C1 segment of cervical spinal cord (tissue), 14 donors: ENCODE data around the gene NECTIN2.
A peak's percentile ranks its signal among the peaks of the same experiment; 100 is the strongest.

ENCODE experiments used
- DNase-seq, 14 donors: peaks; one replicate each; lab custom pipeline; 2025; lab: John Stamatoyannopoulos, UW

NECTIN2 gene

DNA sequence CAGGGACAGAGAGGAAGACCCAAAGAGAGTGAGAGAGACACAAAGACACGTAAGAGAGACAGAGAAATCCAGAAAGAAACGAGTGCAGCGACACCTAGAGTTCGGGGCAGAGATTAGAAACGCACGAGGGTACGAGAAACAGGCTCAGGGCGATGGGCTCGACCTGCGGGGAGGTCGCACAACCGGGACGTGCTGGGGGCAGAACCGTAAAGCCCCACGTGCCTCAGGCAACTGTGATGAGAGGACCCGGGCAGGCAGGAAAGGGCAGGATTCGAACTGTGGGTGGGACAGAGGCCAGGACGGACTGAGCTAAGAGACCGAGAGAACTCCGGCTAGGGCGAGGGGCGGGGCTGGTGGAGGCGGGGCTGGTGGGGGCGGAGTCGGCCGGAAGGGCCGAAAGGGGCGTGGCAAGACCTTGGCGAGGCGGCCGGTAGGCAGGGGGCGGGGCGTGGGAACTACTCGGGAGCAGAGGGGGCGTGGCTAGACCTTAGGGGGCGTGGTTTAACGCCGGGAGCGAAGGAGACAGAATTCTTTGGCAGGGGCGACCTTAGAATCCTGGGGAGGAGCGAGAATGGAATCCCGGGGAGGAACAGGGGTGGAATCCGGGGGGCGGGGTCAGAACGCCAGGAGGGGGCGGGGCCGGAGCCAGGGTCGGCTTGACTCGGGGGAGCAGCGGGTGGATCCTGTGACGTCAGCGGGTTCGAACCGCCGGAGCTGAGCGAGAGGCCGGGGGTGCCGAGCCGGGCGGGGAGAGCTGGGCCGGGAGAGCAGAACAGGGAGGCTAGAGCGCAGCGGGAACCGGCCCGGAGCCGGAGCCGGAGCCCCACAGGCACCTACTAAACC lies at the start of gene NECTIN2:
Gene NECTIN2 (plus strand): TSS at position 686 of the 843 bp plus-strand sequence. CDS start 229 bp downstream, outside the sequence.
- peak; percentile 30 to 95 (median 81) for DNase-seq

DNA sequence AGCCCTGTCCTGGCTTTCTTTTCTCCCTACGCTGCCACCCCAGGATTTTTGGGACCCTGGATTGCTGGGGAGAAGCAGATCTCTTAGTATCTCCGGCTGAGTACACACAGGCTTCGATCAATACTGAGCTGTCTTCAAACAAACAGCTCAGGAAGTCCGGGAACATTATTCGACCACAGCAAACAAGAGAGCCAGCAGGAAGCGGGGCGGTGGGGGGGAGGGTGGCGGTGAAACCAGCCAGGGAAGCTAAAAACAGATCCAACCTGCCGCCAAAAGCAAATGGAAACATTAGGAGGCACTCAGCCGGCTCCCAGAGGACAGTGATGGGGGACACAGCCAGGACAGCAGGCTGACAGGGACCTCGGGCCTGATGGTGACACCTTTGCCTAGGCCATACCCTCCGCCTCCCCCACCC lies 49.4 kb upstream of the NECTIN2 start:
- peak in 2 of 14 donors; percentile 2 to 8 for DNase-seq

DNA sequence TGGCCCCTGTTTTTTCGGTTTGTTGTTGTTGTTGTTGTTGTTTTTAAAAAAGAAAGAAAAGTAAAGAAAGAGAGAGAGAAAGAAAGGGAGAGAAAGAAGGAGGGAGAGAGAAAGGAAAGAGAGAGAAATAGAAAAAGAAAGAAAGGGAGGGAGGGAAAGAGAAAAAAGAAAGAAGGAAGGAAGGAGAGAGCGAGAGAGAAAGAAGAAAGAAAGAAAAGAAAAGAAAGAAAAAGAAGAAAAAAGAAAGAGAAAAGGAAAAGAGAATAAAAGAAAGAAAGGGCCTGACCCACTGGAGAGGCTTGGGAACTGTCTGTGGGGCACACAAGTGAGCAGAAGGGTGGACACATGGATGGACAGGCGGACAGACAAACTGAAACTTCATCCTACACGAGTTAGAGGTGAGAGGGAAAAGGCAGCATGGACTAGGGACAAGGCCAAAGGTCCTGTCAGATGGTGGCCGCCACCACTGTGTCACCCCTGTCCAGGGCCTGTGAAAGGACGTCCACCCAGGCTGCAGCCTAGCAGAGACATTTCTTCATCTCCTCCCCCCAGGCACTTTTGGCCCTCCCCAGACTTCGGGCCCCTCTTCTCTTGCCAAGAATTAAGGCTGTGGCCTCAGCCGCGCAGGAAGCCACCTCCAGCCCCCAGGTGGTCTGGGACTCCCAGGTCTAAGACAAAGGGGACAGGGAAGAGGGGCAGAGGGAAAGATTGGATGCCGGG lies 46.3 kb upstream of the NECTIN2 start:
- no peak for DNase-seq

DNA sequence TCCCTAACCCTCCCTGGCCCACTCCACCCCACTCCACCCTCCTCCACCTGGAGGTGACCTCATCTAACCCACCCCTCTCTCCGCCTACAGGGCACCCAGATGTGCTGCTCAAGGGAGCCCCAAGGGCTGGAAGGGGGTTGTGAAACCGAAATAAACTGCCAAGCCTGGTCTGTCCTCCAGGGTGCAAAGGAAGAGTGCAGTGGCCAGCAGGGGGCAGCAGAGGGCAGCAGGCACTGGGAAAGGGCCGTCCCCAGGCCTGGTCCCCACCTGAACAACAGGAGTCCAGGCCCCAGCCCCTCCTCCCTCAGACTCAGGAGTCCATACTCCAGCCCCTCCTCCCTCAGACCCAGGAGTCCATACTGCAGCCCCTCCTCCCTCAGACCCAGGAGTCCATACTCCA lies 45.6 kb upstream of the NECTIN2 start:
- peak in 11 of 14 donors; percentile 6 to 69 (median 42) for DNase-seq

DNA sequence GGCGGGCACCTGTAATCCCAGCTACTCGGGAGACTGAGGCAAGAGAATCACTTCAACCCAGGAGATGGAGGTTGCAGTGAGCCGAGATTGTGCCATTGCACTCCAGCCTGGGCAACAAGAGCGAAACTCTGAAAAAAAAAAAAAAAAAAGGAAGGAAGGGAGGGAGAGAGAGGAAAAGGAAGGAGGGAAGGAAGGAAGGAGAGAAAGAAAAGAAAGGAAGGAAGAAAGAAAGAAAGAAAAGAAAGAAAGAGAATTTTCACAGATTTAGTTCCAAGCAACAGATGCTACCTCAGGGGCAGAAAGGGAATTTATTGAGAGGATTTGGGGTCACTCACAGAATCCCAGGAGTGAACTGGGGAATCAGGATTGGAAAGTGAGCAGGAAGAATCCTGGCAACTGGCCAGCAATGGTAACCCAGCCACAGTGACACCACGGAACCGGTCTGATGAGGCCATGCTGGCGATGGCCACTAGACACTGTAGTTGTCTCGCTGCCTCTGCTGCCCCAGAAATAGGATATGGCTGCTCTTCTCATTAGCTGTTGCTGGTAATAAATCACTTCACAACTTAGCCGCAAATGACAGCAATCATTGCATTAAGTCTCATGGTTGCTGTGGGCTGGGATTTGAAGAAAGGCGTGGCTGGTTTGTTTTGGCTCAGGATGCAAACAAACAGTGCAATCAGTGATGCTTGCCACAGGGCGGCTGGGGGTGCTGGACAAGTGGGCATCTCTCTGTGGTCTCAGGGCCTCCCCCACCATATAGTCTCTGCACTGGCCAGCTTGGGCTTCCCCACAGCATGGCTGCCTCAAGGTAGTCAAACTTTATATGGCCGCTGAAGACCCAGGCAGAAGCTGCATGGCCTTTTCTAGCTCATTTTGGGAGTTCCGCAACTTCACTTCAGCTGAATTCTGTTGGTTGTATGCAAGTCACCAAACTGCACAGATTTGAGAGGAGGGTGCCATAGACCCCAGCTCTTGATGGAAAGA lies 42.4 kb upstream of the NECTIN2 start:
- DNase-seq: no peak

DNA sequence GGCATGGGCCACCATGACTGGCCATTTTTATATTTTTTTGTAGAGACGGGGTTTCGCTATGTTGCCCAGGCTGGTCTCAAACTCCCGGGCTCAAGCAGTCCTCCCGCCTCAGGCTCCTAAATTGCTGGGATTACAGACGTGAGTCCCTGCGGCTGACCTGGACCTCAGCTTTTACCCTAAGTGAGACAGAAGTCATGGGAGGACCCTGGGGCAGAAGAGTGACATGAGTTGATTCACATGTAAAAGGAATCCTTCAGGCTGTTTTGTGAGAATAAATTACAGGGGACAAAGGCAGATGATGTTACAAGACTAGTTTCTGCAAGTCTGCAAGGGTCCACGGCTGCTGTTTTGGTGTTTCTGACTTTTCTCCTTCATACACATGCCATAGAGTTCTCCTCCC lies 39.8 kb upstream of the NECTIN2 start:
- DNase-seq: no peak

DNA sequence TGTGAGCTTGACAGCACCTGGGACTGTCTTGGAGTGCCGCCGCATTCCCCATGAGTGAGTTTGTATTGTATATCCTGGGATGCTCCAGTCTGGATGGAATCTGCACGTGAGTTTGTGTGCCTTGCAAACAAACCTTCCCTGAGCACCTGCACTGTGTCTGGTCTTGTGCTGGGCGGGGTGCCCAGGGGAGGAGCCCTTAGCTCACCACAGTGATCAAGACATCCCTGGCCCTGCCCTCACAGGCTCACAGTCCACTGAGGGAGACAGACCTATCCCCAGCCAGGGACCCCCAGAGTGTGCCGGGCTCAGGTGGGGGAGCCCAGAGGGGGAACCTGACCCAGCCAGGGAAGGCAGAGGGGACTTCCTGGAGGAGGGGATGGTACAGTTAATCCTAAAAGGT lies 38.9 kb upstream of the NECTIN2 start:
- DNase-seq: no peak

DNA sequence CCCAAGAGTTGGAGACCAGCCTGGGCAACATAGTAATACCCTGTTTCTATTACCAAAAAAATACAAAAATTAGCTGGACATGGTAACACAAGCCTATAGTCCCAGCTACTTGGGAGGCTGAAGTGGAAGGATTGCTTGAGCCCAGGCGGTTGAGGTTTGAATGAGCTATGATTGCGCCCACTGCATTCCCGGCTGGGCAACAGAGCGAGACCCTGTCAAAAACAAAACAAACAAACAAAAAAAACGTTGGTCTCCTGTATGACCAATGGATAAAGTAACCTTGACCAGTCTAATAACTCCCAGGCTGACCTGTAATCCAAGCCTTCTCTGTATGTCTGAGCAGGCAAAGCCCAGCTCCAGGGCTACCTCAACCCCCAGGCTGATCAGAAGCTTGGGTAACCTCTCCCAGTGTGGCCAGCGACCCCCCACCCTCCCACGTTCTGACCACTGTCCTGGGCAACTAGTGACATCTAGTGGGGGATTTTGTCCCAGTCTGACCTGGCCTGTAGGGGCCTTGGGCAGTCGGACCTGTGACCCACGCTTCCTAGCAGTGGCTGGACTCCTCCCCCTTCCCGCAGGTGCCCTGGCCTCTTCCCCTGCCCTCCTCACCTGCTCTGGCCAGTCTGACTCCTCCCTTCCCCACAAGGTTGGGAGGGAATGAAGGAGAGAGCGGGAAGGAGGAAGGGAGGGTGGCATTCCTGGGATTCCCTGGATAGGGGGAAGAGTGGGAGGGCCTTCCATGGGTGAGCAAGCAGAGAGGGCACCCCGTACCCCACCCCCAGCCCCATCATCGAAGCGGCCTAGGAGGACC lies 38.2 kb upstream of the NECTIN2 start:
- DNase-seq: peak in 6 of 14 donors; percentile 3 to 17 (median 8)

DNA sequence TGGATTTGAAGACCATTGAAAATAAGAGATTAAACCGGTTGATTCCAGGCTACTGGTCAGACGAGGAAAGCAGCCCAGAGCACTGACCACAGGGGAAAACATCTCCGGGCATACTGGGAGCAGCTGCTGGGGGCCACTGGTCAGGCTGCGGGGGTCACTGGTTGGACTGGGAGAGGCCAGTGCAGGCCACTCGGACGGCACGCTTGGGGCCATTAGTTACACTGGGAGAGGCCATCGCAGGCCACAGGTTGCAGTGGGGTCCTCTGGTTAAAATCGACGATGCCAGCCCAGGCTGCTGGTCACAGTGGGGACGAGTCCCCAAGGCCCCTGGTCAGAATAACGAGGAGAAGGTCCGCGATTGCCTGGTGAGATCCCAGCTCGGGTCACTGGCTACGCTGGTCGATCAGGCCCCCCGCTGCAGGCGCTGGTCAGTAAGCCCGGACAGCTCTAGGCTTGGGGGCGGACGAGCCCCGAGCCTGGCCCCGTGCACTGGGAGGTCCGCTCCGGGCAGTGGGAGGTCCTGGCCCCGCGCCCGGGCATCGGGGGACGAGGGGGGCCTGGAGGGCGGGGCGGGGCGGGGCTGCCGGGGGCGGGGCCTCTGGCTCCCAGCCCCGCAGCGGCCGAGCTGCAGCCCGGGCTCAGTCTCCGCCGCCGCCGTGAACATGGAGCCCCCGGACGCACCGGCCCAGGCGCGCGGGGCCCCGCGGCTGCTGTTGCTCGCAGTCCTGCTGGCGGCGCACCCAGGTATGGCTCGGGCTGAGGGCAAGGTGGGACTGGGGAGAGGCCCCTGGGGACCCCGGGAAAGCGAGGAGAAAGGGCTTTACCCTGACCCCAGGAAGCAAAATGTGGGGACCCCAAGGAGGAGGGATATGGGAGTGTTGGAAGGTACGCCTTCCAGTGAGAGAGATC lies 37.4 kb upstream of the NECTIN2 start, which contains the start of gene BCAM:
Gene BCAM (plus strand): TSS at position 641 of the 909 bp plus-strand sequence. CDS start 22 bp downstream, at position 663.
- DNase-seq: peak in 8 of 14 donors; percentile 3 to 67 (median 25)

DNA sequence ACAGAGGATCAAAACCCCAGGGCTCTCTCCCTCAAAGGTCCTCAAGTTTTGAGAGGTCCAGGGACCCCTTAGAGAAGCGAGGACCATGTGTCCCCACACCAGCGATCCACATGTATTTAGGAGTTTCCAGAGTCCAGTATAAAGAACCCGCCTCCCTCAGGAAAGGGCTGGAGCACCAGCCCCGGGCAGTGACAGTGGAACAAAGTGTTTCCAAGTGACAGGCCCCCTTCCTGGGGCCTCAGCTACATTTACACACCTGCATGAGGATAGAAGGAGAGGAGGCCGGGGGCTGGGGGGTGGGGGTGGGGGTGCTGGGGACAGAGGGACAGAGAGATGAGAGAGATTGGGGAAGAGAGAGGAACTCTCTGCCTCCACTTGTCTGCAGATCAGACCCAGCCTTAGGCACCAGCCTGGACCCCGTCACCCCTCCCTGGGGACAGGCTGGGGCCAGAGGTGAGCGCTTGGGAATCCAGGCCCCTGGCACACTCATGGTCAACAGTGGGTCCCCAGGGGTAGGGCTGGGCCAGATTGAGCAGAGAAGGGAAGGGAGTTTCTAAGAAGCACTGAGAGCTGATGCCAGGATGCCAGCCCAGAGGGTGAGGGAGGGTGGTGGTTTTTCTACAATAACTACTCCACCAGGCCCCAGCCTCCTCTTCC lies 36.4 kb upstream of the NECTIN2 start:
- DNase-seq: no peak

DNA sequence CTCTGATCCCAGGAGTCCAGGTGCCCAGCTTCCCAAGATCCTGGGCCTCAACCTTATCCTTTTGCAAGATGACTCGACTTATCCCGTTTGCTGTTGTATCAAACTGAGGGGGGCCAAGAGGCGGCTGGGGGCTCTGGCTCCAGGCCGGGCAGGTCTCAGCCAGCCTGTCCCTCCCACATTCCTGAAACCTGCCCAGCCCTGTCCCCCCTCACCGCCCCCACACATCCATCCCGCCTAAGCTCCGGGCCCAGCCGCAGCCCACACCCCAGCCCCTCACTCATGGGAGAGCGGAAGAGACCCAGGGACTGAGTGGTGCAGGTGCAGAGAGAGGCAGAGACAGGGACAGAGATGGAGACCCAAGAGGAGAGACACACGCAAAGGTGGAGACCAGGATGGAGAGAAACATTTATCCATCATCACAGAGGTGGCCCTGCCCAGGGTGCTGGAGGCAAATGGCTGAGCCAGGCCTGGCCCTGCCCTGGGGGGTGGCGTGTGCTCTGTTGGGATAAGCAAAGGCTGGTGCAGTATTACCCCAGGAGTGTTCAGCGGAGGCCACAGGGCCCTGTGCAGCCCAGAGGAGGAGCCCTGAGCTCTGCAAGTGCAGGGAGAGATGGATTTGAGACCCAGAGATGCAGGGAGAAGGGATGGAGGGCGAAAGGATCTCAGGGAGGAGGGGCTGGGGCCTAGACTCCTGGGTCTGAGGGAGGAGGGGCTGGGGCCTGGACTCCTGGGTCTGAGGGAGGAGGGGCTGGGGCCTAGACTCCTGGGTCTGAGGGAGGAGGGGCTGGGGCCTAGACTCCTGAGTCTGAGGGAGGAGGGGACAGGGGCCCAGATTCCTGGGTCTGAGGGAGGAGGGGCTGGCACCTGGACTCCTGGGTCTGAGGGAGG lies 35.6 kb upstream of the NECTIN2 start:
- DNase-seq: no peak

DNA sequence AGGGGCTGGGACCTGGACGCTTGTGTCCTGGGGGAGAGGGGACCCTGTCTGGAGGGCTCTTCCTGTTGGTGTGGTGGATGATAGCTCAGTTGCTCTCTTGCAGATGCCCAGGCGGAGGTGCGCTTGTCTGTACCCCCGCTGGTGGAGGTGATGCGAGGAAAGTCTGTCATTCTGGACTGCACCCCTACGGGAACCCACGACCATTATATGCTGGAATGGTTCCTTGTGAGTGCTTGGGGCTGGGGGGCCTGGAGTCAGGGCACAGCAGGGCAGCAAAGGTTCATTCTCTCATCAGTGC lies 35.0 kb upstream of the NECTIN2 start:
- DNase-seq: no peak

DNA sequence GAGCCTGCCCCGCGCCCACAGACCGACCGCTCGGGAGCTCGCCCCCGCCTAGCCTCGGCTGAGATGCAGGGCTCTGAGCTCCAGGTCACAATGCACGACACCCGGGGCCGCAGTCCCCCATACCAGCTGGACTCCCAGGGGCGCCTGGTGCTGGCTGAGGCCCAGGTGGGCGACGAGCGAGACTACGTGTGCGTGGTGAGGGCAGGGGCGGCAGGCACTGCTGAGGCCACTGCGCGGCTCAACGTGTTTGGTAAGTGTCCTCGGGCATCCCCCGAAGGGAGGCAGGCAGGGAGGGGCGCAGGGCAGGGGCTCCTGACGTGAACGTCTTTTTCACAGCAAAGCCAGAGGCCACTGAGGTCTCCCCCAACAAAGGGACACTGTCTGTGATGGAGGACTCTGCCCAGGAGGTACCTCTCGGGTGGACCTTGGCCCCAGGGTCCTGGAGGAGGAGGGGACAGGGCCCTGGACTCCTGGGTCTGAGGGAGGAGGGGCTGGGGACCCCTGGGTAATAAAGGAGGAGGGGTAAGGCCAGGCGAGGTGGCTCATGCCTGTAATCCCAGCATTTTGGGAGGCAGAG lies 33.9 kb upstream of the NECTIN2 start:
- DNase-seq: no peak

DNA sequence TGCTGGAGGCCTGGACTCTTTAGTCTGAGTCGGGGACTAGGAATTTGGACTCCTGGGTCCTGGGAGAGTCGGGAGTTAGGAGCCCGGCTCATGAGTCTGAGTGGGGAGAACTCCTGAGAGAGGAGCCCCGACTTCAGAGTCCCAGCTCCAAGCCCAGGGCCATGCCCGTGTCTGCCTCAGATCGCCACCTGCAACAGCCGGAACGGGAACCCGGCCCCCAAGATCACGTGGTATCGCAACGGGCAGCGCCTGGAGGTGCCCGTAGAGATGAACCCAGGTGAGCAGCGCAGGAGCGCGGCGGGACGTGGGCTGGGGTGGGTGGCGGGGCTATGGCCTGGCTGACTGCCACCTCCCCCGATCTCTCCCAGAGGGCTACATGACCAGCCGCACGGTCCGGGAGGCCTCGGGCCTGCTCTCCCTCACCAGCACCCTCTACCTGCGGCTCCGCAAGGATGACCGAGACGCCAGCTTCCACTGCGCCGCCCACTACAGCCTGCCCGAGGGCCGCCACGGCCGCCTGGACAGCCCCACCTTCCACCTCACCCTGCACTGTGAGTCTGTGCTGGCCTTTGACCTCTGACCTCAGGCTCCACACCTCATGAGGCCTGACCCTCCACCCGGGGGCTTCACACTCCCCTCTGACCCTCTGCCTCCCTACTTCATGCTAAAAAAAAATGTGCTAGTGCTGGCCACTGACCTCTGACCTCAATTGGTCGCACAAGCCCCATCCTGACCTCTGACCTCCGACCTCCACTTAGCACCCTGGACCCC lies 32.8 kb upstream of the NECTIN2 start:
- no peak for DNase-seq

DNA sequence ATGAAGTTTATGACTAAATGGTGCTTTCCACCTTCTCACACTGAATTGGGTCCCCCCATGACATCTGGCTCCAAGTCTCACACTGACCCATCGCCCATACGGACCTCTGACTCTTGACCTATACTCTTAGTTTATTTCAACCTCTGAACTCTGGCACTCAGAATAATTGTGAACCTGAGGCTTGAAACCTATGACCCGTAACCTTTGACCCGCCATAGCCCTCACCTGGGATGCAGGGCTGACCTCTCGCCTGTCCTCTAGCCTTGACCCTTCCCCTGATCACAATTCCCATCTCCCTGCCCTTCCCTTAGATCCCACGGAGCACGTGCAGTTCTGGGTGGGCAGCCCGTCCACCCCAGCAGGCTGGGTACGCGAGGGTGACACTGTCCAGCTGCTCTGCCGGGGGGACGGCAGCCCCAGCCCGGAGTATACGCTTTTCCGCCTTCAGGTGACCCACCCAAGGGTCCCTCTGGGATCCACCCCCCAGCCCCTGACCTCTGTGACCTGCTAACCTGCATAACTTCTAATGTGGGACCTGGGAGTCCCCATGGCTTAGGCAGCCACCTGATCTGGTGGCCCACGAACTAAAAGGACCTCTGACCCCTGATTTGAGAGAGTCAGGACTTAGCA lies 32.1 kb upstream of the NECTIN2 start:
- no peak for DNase-seq

DNA sequence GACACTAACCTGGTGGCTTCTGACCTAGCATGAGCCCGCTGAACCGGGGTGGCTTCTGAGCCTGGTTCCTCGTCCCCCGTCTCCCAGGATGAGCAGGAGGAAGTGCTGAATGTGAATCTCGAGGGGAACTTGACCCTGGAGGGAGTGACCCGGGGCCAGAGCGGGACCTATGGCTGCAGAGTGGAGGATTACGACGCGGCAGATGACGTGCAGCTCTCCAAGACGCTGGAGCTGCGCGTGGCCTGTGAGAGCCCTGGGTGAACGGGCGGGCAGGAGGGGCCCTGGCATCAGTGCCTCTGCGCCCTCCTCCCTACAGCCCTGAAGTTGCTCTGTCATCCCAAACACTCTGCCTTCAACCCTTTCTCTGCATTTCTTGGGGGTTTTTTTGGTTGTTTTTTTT lies 31.6 kb upstream of the NECTIN2 start:
- DNase-seq: no peak

DNA sequence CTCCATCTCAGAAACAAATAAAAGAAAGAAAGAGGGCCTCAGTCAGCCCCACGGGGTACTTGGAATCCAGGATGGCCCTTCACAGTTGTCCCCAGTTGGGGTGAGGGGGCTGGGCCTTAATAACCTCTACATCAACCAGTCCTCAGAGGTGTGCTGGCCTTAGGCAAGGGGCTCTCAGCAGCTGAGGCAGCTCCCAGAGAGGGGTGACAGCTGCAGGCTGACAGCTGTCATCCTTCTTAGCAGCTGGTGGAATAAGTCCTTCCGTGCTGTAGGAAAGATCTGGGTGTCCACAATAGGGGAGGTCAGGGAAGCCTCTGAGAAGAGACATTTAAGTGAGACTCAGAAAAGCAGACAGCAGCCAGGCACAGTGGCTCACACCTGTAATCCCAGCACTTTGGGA lies 29.8 kb upstream of the NECTIN2 start:
- DNase-seq: no peak
